ENCODE data around the gene PRR12.
"Not testable (repeated sequence)": the region's sequence is repeated elsewhere in the genome, so short reads cannot be mapped to it uniquely, and the experiment has no call there.

The PRR12 gene

DNA sequence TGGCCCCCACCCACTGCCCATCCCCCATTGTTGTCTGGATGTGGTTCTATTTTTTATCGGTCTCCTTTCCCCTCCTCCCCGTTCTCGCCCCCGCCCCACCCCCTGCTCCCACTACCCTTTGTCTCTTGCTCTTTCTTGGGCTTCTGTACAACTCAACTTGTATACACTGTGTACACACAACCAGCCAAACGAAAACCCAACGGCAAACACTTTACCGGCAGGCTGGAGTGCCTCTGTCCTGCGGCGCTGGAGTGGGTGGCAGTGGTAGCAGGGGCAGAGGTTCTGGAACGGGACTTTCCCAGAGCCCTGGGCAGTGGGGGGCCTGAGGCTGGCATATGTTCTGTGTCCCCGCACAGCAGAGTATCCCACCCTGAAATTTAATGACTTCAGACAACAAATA is 35.2 kb downstream of the PRR12 start:
- no peaks in the 10 kb centered on the region for H3K27me3 ChIP-seq (ENCODE audit: control insufficient read depth in 1 of 2, insufficient read depth in 2 of 2, low read length in 2 of 2)
- H3K27ac ChIP-seq (ENCODE audit: low read length): no peak overlapping the region
- no peak overlapping the region for H3K9ac ChIP-seq (ENCODE audit: low read length in 2 of 2)
- H3K4me1 ChIP-seq (ENCODE audit: control insufficient read depth, insufficient read depth, low read length): peaks cover 11% of the 10 kb centered on the region
- H3K36me3 ChIP-seq (ENCODE audit: control insufficient read depth in 2 of 2, insufficient read depth in 2 of 2, low read length in 2 of 2): peaks cover 16 to 22% of the 10 kb centered on the region in 2 donors
- H3K9me3 ChIP-seq (ENCODE audit: control insufficient read depth in 2 of 2, low read length in 2 of 2): no peaks in the 10 kb centered on the region
- H3K4me3 ChIP-seq (ENCODE audit: low read length in 2 of 2): no peak overlapping the region

DNA sequence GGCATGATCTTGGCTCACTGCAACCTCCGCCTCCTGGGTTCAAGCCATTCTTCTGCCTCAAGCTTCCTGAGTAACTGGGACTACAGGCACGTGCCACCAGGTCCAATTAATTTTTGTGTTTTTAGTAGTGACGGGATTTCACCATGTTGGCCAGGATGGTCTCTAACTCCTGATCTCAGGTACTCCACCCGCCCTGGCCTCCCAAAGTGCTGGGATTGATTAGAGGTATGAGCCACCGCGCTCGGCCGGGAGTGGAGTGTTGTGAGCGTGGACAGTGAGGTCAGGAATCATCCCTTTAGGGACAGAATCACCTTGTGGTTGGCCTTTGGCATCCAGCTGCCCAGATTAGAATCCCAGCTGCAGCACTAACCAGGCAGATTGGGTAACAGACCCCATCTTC is 38.7 kb downstream of the PRR12 start:
- H3K4me3 ChIP-seq (ENCODE audit: low read length in 2 of 2): no peak overlapping the region
- no peak overlapping the region for H3K27ac ChIP-seq (ENCODE audit: low read length)

DNA sequence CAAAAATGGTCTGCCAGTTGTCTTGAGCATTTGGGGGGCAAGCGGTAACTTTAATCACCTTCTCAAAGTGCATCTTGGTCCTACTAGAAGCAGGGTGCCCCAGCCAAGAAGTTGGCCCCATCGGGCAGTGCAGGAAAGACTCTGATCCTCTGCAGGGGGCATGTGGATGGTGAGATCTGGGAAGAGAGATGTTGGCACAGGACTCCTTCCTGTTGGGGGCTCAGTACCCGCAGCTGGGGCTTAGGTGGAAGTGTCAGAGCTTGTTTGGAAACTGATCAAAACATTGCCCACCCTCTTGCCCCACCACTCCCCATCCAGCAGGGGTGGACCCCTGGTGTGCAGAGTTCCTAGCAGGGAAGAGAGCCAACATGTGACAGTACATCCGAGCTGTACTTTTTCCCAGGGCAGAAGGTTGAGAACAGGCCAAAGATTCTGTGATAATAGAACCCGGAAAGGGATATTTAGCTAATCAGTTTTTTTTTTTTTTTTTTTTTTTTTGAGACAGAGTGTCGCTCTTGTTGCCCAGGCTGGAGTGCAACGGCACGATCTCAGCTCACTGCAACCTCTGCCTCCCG is 40.1 kb downstream of the PRR12 start:
- Histone ChIP-seq H3K27ac (ENCODE audit: low read length) (peak overlapping the region; percentile 37), H3K4me3 (ENCODE audit: low read length in 2 of 2) (peak overlapping the region in 1 of 2 donors; percentile 15), H3K4me1 (ENCODE audit: control insufficient read depth, insufficient read depth, low read length) (peaks cover 18% of the 10 kb centered on the region), H3K9me3 (ENCODE audit: control insufficient read depth in 2 of 2, low read length in 2 of 2) (no peaks in the 10 kb centered on the region), H3K27me3 (ENCODE audit: control insufficient read depth in 1 of 2, insufficient read depth in 2 of 2, low read length in 2 of 2) (no peaks in the 10 kb centered on the region), H3K36me3 (ENCODE audit: control insufficient read depth in 2 of 2, insufficient read depth in 2 of 2, low read length in 2 of 2) (peaks cover 10 to 13% of the 10 kb centered on the region in 2 donors), H3K9ac (ENCODE audit: low read length in 2 of 2) (peak overlapping the region in 1 of 2 donors; percentile 42)

More for the DNA sequence above, 38.7 kb downstream of the PRR12 start:
- Histone ChIP-seq H3K36me3 (ENCODE audit: control insufficient read depth in 2 of 2, insufficient read depth in 2 of 2, low read length in 2 of 2) (peaks cover 8 to 10% of the 10 kb centered on the region in 2 donors), H3K4me1 (ENCODE audit: control insufficient read depth, insufficient read depth, low read length) (peaks cover 15% of the 10 kb centered on the region), H3K9me3 (ENCODE audit: control insufficient read depth in 2 of 2, low read length in 2 of 2) (no peaks in the 10 kb centered on the region), H3K9ac (ENCODE audit: low read length in 2 of 2) (no peak overlapping the region), H3K27me3 (ENCODE audit: control insufficient read depth in 1 of 2, insufficient read depth in 2 of 2, low read length in 2 of 2) (no peaks in the 10 kb centered on the region)

GRCh38 chr19:49631610-49632192 is 40.7 kb downstream of the PRR12 start:
- Histone ChIP-seq H3K9ac (ENCODE audit: low read length in 2 of 2) (no peak overlapping the region), H3K9me3 (ENCODE audit: control insufficient read depth in 2 of 2, low read length in 2 of 2) (no peaks in the 10 kb centered on the region), H3K36me3 (ENCODE audit: control insufficient read depth in 2 of 2, insufficient read depth in 2 of 2, low read length in 2 of 2) (peaks cover 11 to 16% of the 10 kb centered on the region in 2 donors), H3K4me1 (ENCODE audit: control insufficient read depth, insufficient read depth, low read length) (peaks cover 23% of the 10 kb centered on the region), H3K4me3 (ENCODE audit: low read length in 2 of 2) (no peak overlapping the region), H3K27ac (ENCODE audit: low read length) (no peak overlapping the region), H3K27me3 (ENCODE audit: control insufficient read depth in 1 of 2, insufficient read depth in 2 of 2, low read length in 2 of 2) (no peaks in the 10 kb centered on the region)

GRCh38 chr19:49632576-49632975 is 41.6 kb downstream of the PRR12 start:
- H3K9me3 ChIP-seq (ENCODE audit: control insufficient read depth in 2 of 2, low read length in 2 of 2): no peaks in the 10 kb centered on the region
- H3K27me3 ChIP-seq (ENCODE audit: control insufficient read depth in 1 of 2, insufficient read depth in 2 of 2, low read length in 2 of 2): no peaks in the 10 kb centered on the region
- no peak overlapping the region for H3K27ac ChIP-seq (ENCODE audit: low read length)
- H3K4me3 ChIP-seq (ENCODE audit: low read length in 2 of 2): no peak overlapping the region
- H3K36me3 ChIP-seq (ENCODE audit: control insufficient read depth in 2 of 2, insufficient read depth in 2 of 2, low read length in 2 of 2): peaks cover 11% of the 10 kb centered on the region in 2 donors
- H3K9ac ChIP-seq (ENCODE audit: low read length in 2 of 2): no peak overlapping the region
- peaks cover 29% of the 10 kb centered on the region for H3K4me1 ChIP-seq (ENCODE audit: control insufficient read depth, insufficient read depth, low read length)

- H3K27me3 ChIP-seq (ENCODE audit: control insufficient read depth in 1 of 2, insufficient read depth in 2 of 2, low read length in 2 of 2); H3K9ac ChIP-seq (ENCODE audit: low read length in 2 of 2); H3K4me3 ChIP-seq (ENCODE audit: low read length in 2 of 2); H3K27ac ChIP-seq (ENCODE audit: low read length); H3K9me3 ChIP-seq (ENCODE audit: control insufficient read depth in 2 of 2, low read length in 2 of 2): not testable (repeated sequence)
- Histone ChIP-seq H3K36me3 (ENCODE audit: control insufficient read depth in 2 of 2, insufficient read depth in 2 of 2, low read length in 2 of 2) (peaks cover 11% of the 10 kb centered on the region in 2 donors), H3K4me1 (ENCODE audit: control insufficient read depth, insufficient read depth, low read length) (peaks cover 30% of the 10 kb centered on the region)
Observed at GRCh38 chr19:49633273-49633672, 42.3 kb downstream of the PRR12 start.

DNA sequence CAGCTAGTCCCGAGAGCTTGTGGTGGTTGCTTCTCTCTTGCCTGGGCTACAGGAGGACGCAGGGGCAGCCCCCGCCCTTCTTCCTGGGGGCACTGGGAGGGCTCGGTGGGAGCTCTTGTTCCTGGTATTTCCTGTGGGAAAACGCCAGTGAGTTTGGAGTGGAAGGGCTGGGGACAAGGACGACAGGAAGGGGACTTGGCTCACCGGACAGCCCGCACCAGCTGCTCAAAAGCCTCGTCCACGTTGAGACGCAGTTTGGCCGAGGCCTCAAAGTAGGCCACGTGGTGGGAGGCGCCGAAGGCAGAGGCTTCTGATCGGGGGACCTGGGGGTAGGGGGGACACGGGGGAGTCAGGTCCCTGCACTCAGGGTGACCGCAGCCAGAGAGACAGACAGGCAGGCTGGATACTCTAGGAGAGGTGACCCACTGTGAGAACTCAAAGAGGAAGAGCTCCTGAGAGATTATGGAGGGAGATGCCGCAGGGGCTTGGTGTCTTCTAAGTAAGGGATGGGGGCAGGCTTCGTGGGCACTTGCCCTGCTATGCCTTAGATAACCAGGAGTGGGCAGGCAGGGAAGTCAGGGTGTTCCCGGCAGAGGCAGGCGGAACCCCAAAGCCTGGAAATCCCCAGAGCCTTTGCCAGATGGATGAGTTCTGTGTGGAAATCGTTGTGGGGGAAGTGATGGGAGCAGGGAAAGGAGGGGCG is 44.7 kb downstream of the PRR12 start:
- H3K9ac ChIP-seq (ENCODE audit: low read length in 2 of 2): no peak overlapping the region
- peaks cover 35% of the 10 kb centered on the region for H3K4me1 ChIP-seq (ENCODE audit: control insufficient read depth, insufficient read depth, low read length)
- H3K27ac ChIP-seq (ENCODE audit: low read length): peak overlapping the region; percentile 24
- no peaks in the 10 kb centered on the region for H3K27me3 ChIP-seq (ENCODE audit: control insufficient read depth in 1 of 2, insufficient read depth in 2 of 2, low read length in 2 of 2)
- peaks cover 11% of the 10 kb centered on the region in 2 donors for H3K36me3 ChIP-seq (ENCODE audit: control insufficient read depth in 2 of 2, insufficient read depth in 2 of 2, low read length in 2 of 2)
- H3K9me3 ChIP-seq (ENCODE audit: control insufficient read depth in 2 of 2, low read length in 2 of 2): no peaks in the 10 kb centered on the region
- no peak overlapping the region for H3K4me3 ChIP-seq (ENCODE audit: low read length in 2 of 2)

GRCh38 chr19:49636233-49636932 is 45.4 kb downstream of the PRR12 start:
- Histone ChIP-seq H3K4me1 (ENCODE audit: control insufficient read depth, insufficient read depth, low read length) (peaks cover 36% of the 10 kb centered on the region), H3K27ac (ENCODE audit: low read length) (no peak overlapping the region)

GRCh38 chr19:49637821-49638738 is 47.1 kb downstream of the PRR12 start:
- H3K9me3 ChIP-seq (ENCODE audit: control insufficient read depth in 2 of 2, low read length in 2 of 2): no peaks in the 10 kb centered on the region
- peaks cover 42% of the 10 kb centered on the region for H3K4me1 ChIP-seq (ENCODE audit: control insufficient read depth, insufficient read depth, low read length)
- peak overlapping the region; percentile 67 to 68 for H3K9ac ChIP-seq (ENCODE audit: low read length in 2 of 2)
- H3K4me3 ChIP-seq (ENCODE audit: low read length in 2 of 2): peak overlapping the region; percentile 71 to 99
- H3K27ac ChIP-seq (ENCODE audit: low read length): peak overlapping the region; percentile 100
- peaks cover 11% of the 10 kb centered on the region in 2 donors for H3K36me3 ChIP-seq (ENCODE audit: control insufficient read depth in 2 of 2, insufficient read depth in 2 of 2, low read length in 2 of 2)
- H3K27me3 ChIP-seq (ENCODE audit: control insufficient read depth in 1 of 2, insufficient read depth in 2 of 2, low read length in 2 of 2): no peaks in the 10 kb centered on the region

More at GRCh38 chr19:49636233-49636932, 45.4 kb downstream of the PRR12 start:
- Histone ChIP-seq H3K9ac (ENCODE audit: low read length in 2 of 2) (peak overlapping the region in 1 of 2 donors; percentile 29), H3K9me3 (ENCODE audit: control insufficient read depth in 2 of 2, low read length in 2 of 2) (no peaks in the 10 kb centered on the region), H3K4me3 (ENCODE audit: low read length in 2 of 2) (no peak overlapping the region), H3K36me3 (ENCODE audit: control insufficient read depth in 2 of 2, insufficient read depth in 2 of 2, low read length in 2 of 2) (peaks cover 11% of the 10 kb centered on the region in 2 donors), H3K27me3 (ENCODE audit: control insufficient read depth in 1 of 2, insufficient read depth in 2 of 2, low read length in 2 of 2) (no peaks in the 10 kb centered on the region)

Data from stomach smooth muscle (tissue), 2 donors.